Panc1 (cell line): ENCODE data around the gene IL18RAP. TPM values are rescaled to one million over a fixed set of nuclear protein-coding genes. Genes with fewer than 3 reads are reported as not detected.

ENCODE experiments used
- ATAC-seq: fragments of 200-7000 bp; cut with Tn5 transposase; 2 replicates; pipeline ENCODE4 v1.9.1; 2020; ENCODE audit warnings: mild to moderate bottlenecking, moderate library complexity
- BruUV-seq: library from RNA; stranded (reverse); fragments of 400-500 nt; replicated peaks from 2 replicates; lab custom pipeline; 2021; lab: Mats Ljungman, UMichigan
- CTCF ChIA-PET: fragments of 300-600 bp; sonication (Branson Sonifier 250); formaldehyde crosslinking; loops from one replicate; lab custom pipeline; 2022; ENCODE audit warnings: antibody characterized with exemption; lab: Charles Lee
- POLR2A ChIA-PET: fragments of 300-600 bp; sonication (Branson Sonifier 250); formaldehyde crosslinking; loops from one replicate; lab custom pipeline; 2022; ENCODE audit warnings: antibody characterized with exemption; lab: Charles Lee
- DNase-seq: peaks from one replicate; pipeline ENCODE4 v3.0.0-alpha.2; 2010; ENCODE audit warnings: low read depth, low spot score
- H3K27ac ChIP-seq: 2 replicates; pipeline ENCODE4 v1.5.1; 2011; ENCODE audit warnings: mild to moderate bottlenecking, low read length, inconsistent platforms
- H3K27me3 ChIP-seq: fragments of 200-500 bp; sonication (Bioruptor generic); 2 replicates; pipeline ENCODE4 v1.6.0; 2014; ENCODE audit warnings: low read length, inconsistent platforms; ENCODE audit not compliant: control insufficient read depth, insufficient read depth
- H3K36me3 ChIP-seq: fragments of 200-500 bp; sonication (Bioruptor generic); 2 replicates; pipeline ENCODE4 v1.5.1; 2014; ENCODE audit warnings: inconsistent platforms, mild to moderate bottlenecking, low read length, moderate library complexity; ENCODE audit not compliant: control insufficient read depth, insufficient read depth
- H3K4me1 ChIP-seq: 2 replicates; pipeline ENCODE4 v1.5.1; 2011; ENCODE audit warnings: inconsistent platforms, mild to moderate bottlenecking, low read length, moderate library complexity; ENCODE audit not compliant: control insufficient read depth, insufficient read depth
- H3K4me3 ChIP-seq, 2 experiments: 2 replicates each; pipeline ENCODE4 v1.5.1; 2011 to 2012; ENCODE audit warnings: low read depth in 2 of 2, low read length in 2 of 2, mild to moderate bottlenecking in 2 of 2, inconsistent platforms in 1 of 2, moderate library complexity in 1 of 2
- H3K9me3 ChIP-seq: fragments of 200-500 bp; sonication (Bioruptor generic); 2 replicates; pipeline ENCODE4 v1.5.1; 2014; ENCODE audit warnings: low read depth, mild to moderate bottlenecking, inconsistent platforms, low read length, moderate library complexity; ENCODE audit not compliant: control insufficient read depth, insufficient read depth
- POLR2AphosphoS5 ChIP-seq: IDR thresholded peaks from 2 replicates; pipeline ENCODE4 v1.6.1; 2012; ENCODE audit warnings: mild to moderate bottlenecking, low read depth, low read length, moderate library complexity
- SIN3A ChIP-seq: IDR thresholded peaks from 2 replicates; pipeline ENCODE4 v1.6.1; 2012; ENCODE audit warnings: low read depth, mild to moderate bottlenecking, low read length, moderate library complexity, borderline replicate concordance; ENCODE audit not compliant: insufficient read depth
- TCF7L2 ChIP-seq: IDR thresholded peaks from 2 replicates; pipeline ENCODE4 v1.6.1; 2011; ENCODE audit warnings: mild to moderate bottlenecking, low read depth, low read length, inconsistent platforms
- in situ Hi-C: cut with HindIII; loops from 2 replicates; pipeline ENCODE4 v1.10.0; 2016; ENCODE audit warnings: low sequenced_read_pairs, low pct_unique_long_range_greater_than_20kb
- intact Hi-C: fragments of 100-400 bp; cut with micrococcal nuclease; formaldehyde crosslinking; loops from one replicate; pipeline ENCODE4 v1.10.0; 2022; ENCODE audit not compliant: unreplicated experiment
- total RNA-seq: library from RNA; stranded (reverse); gene quantifications from one replicate; pipeline ENCODE4 v1.2.1, GENCODE V29; 2021; ENCODE audit not compliant: unreplicated experiment
- TF ChIP-seq, protein P1 (sequence below): fragments of 450-650 bp; IDR thresholded peaks from 2 replicates; pipeline ENCODE4 v1.5.1; 2017; ENCODE audit warnings: mild to moderate bottlenecking
- TF ChIP-seq, protein P2 (sequence below), 2 experiments: IDR thresholded peaks; 2 replicates each; pipeline ENCODE4 v1.6.1; 2011 to 2012; ENCODE audit warnings: low read depth in 2 of 2, control low read depth in 1 of 2, low read length in 1 of 2, mild to moderate bottlenecking in 1 of 2, moderate library complexity in 1 of 2; ENCODE audit not compliant: insufficient read depth in 1 of 2

The IL18RAP gene
- total RNA-seq, 1 experiment from 2014 or later = not detected

GRCh38 chr2:102418421-102418961 is 4.5 kb upstream of the IL18RAP start:
- DNase-seq = no peak
- POLR2A ChIA-PET = interaction anchor here (0.7 kb wide), 1 partner anchor 11 kb away, joined by 3 read pairs; no protein-coding TSS in a partner anchor

DNA sequence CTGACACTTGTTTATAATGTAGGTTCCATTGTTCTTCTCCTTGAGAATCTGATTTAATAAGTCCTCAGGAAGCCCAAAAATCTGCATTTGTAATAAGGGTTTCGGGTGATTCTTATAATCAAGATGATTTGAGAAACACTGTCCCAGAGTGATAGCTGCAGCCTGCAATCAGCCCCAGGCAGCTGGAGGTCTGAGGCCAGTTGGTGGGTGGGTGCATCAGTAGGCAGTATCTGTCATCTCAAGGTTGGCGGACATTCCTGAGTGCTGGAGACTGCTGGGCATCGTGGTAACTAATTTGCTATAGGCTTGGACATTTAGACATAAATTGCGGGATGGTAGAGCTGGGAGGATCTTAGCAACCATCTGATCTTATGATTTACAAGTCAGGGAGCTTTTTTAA is 2.7 kb upstream of the IL18RAP start:
- in situ Hi-C loops = no loop called here
- Histone ChIP-seq H3K9me3 (no peaks in the 10 kb centered on the region), H3K4me1 (no peaks in the 10 kb centered on the region), H3K27ac (no peak overlapping the region), H3K27me3 (peaks cover 22% of the 10 kb centered on the region), H3K36me3 (no peaks in the 10 kb centered on the region), H3K4me3 (no peak overlapping the region)
- no TSS peak for BruUV-seq
- intact Hi-C loops = no loop called here
- no peak for ATAC-seq
- TF ChIP-seq POLR2AphosphoS5 = no peak
- TF ChIP-seq, protein P1, sequence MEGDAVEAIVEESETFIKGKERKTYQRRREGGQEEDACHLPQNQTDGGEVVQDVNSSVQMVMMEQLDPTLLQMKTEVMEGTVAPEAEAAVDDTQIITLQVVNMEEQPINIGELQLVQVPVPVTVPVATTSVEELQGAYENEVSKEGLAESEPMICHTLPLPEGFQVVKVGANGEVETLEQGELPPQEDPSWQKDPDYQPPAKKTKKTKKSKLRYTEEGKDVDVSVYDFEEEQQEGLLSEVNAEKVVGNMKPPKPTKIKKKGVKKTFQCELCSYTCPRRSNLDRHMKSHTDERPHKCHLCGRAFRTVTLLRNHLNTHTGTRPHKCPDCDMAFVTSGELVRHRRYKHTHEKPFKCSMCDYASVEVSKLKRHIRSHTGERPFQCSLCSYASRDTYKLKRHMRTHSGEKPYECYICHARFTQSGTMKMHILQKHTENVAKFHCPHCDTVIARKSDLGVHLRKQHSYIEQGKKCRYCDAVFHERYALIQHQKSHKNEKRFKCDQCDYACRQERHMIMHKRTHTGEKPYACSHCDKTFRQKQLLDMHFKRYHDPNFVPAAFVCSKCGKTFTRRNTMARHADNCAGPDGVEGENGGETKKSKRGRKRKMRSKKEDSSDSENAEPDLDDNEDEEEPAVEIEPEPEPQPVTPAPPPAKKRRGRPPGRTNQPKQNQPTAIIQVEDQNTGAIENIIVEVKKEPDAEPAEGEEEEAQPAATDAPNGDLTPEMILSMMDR = no peak
- no peak for TF ChIP-seq TCF7L2
- TF ChIP-seq, protein P2, sequence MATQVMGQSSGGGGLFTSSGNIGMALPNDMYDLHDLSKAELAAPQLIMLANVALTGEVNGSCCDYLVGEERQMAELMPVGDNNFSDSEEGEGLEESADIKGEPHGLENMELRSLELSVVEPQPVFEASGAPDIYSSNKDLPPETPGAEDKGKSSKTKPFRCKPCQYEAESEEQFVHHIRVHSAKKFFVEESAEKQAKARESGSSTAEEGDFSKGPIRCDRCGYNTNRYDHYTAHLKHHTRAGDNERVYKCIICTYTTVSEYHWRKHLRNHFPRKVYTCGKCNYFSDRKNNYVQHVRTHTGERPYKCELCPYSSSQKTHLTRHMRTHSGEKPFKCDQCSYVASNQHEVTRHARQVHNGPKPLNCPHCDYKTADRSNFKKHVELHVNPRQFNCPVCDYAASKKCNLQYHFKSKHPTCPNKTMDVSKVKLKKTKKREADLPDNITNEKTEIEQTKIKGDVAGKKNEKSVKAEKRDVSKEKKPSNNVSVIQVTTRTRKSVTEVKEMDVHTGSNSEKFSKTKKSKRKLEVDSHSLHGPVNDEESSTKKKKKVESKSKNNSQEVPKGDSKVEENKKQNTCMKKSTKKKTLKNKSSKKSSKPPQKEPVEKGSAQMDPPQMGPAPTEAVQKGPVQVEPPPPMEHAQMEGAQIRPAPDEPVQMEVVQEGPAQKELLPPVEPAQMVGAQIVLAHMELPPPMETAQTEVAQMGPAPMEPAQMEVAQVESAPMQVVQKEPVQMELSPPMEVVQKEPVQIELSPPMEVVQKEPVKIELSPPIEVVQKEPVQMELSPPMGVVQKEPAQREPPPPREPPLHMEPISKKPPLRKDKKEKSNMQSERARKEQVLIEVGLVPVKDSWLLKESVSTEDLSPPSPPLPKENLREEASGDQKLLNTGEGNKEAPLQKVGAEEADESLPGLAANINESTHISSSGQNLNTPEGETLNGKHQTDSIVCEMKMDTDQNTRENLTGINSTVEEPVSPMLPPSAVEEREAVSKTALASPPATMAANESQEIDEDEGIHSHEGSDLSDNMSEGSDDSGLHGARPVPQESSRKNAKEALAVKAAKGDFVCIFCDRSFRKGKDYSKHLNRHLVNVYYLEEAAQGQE (IDR thresholded peaks at IDR 0.05; ENCODE audit: insufficient read depth in 1 of 2, low read depth in 2 of 2, low read length in 1 of 2) = no peak
- TF ChIP-seq SIN3A = no peak
- DNase-seq = no peak
- CTCF ChIA-PET = no interaction called here
- POLR2A ChIA-PET = no interaction called here

More at GRCh38 chr2:102418421-102418961, 4.5 kb upstream of the IL18RAP start:
- no peak overlapping the region for H3K27ac ChIP-seq
- H3K4me1 ChIP-seq = no peaks in the 10 kb centered on the region
- intact Hi-C loops = no loop called here
- H3K36me3 ChIP-seq = no peaks in the 10 kb centered on the region
- no peak overlapping the region for H3K4me3 ChIP-seq
- in situ Hi-C loops = no loop called here
- TF ChIP-seq POLR2AphosphoS5 = no peak
- no peak for TF ChIP-seq SIN3A
- no peak for TF ChIP-seq TCF7L2
- TF ChIP-seq, protein P1 = no peak
- TF ChIP-seq, protein P2 (IDR thresholded peaks at IDR 0.05; ENCODE audit: insufficient read depth in 1 of 2, low read depth in 2 of 2, low read length in 1 of 2) = no peak
- peaks cover 19% of the 10 kb centered on the region for H3K27me3 ChIP-seq
- CTCF ChIA-PET = no interaction called here
- BruUV-seq = no TSS peak
- ATAC-seq = no peak
- H3K9me3 ChIP-seq = no peaks in the 10 kb centered on the region
